OCI-LY7 (cell line): ENCODE data around the gene ZGRF1.

Experiments used
- CTCF ChIP-seq: fragments of 200-600 bp; sonication (generic); conservative IDR thresholded peaks from 2 replicates; pipeline ENCODE4 v1.5.1; 2014; ENCODE audit warnings: mild to moderate bottlenecking, antibody characterized with exemption, low read length, moderate library complexity, mixed read lengths
- EZH2phosphoT487 ChIP-seq: fragments of 200-600 bp; sonication (generic); IDR thresholded peaks from 2 replicates; pipeline ENCODE4 v1.6.1; 2018; ENCODE audit warnings: low read depth, borderline replicate concordance, mild to moderate bottlenecking, mixed run types, antibody characterized with exemption, low read length, moderate library complexity, mixed read lengths

- TF ChIP-seq CTCF (no peak), EZH2phosphoT487 (no peak)
These were observed 133.8 kb downstream of the ZGRF1 start for GRCh38 chr4:112502871-112503270.
